Psoas muscle (tissue), 8 donors: ENCODE measurements around the gene CHMP1A. TPM values are rescaled to one million over a fixed set of nuclear protein-coding genes. Genes with fewer than 3 reads are reported as not detected.
"Not testable (repeated sequence)": the region's sequence is repeated elsewhere in the genome, so short reads cannot be mapped to it uniquely, and the experiment has no call there.

Experiments
- ATAC-seq, 4 donors: fragments of 200-7000 bp; cut with Tn5 transposase; one replicate each; pipeline ENCODE4 v1.9.1; 2020; ENCODE audit warnings: moderate library complexity in 3 of 4, mild to moderate bottlenecking in 2 of 4
- DNase-seq, 2 donors: peaks; one replicate each; pipeline ENCODE4 v3.0.0-alpha.2; 2020
- H3K27ac ChIP-seq: fragments of 200-600 bp; one replicate; pipeline ENCODE4 v1.8.0; 2022
- H3K27me3 ChIP-seq, 3 donors: fragments of 200-600 bp in 1 of 3; one replicate each; pipeline versions ENCODE4 v1.6.1 to v1.8.0; 2013 to 2022; ENCODE audit warnings: low read length in 2 of 3, mild to moderate bottlenecking in 2 of 3, moderate library complexity in 1 of 3; ENCODE audit not compliant: insufficient read depth in 3 of 3
- H3K36me3 ChIP-seq, 2 donors: fragments of 200-600 bp in 1 of 2; one replicate each; pipeline versions ENCODE4 v1.6.1 to v1.8.0; 2013 to 2022; ENCODE audit warnings: low read depth in 1 of 2, mild to moderate bottlenecking in 1 of 2, moderate library complexity in 1 of 2; ENCODE audit not compliant: insufficient read depth in 1 of 2
- H3K4me1 ChIP-seq: fragments of 200-600 bp; one replicate; pipeline ENCODE4 v1.8.0; 2022
- H3K4me3 ChIP-seq: fragments of 200-600 bp; one replicate; pipeline ENCODE4 v1.8.0; 2022; ENCODE audit warnings: mild to moderate bottlenecking
- H3K9me3 ChIP-seq: fragments of 200-600 bp; one replicate; pipeline ENCODE4 v1.8.0; 2022
- WGBS, 3 donors: extraction: QIAGEN DNeasy Blood & Tissue Kit; methylation state at CpG; one replicate each; pipeline versions ENCODE4 v1.1.6 to v1.1.7; 2013; 5-methylcytosine and 5-hydroxymethylcytosine counted together
- intact Hi-C, 2 donors: fragments of 100-400 bp; cut with DNase I; formaldehyde crosslinking; loops; one replicate each; pipeline versions ENCODE4 v1.11.0 to v1.14.2; 2022
- polyA plus RNA-seq, 3 donors: library from polyadenylated mRNA; stranded (reverse); fragments of 200-250 nt; gene quantifications; one replicate each; pipeline ENCODE4 v1.2.3, GENCODE V29; 2013
- total RNA-seq, 4 donors: library from RNA; stranded (reverse); fragmentation: NEBNext Ultra II Directional in 2 of 4; extraction: Animal tissue kit (Norgen Biotek cat#: 25700) in 2 of 4; gene quantifications; one replicate each; pipeline versions ENCODE4 v1.2.1 to v1.2.4, GENCODE V29; 2021 to 2023
- TF ChIP-seq, protein P1 (sequence below): fragments of 200-600 bp; IDR thresholded peaks from one replicate; pipeline ENCODE4 v1.8.0; 2022; ENCODE audit warnings: antibody characterized with exemption
- donor health status: healthy with polysubstance abuse.
- donor health status: DM: no; HTN: no; CAD: no; lungs with moderate emphysema.
- donor health status: Bipolar disorder and iron deficiency.
- donor health status: healthy.
- donor health status: DM: yes; HTN: yes; CAD: no.
- donor health status: DM: no; HTN: no; CAD: no.
- donor health status: DM: no; HTN: no; CAD: no.
- donor health status: DM: yes; HTN: yes; CAD: no.

Gene CHMP1A
- total and polyA plus RNA-seq, 7 donors, result 42.2 to 91.9 (median 49.9) TPM

DNA sequence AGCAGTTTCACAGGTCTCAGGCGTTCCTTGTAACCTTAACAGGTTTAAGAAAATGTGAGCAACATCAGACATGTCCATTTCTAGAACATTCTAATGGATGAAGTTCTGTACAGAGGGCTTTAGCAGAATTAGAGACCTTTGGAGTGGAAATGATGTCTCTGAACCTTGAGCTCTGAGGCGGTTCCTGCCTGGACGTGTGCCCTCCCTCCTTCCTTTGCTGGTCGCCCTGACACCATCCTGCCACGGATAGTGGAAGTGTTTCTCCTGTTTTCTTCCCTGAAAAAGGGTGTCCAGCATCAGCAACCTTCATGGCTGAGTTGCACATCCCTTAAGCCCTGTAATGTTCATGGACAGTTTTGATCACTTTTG, 11.3 kb upstream of the CHMP1A start:
- TF ChIP-seq, protein P1, sequence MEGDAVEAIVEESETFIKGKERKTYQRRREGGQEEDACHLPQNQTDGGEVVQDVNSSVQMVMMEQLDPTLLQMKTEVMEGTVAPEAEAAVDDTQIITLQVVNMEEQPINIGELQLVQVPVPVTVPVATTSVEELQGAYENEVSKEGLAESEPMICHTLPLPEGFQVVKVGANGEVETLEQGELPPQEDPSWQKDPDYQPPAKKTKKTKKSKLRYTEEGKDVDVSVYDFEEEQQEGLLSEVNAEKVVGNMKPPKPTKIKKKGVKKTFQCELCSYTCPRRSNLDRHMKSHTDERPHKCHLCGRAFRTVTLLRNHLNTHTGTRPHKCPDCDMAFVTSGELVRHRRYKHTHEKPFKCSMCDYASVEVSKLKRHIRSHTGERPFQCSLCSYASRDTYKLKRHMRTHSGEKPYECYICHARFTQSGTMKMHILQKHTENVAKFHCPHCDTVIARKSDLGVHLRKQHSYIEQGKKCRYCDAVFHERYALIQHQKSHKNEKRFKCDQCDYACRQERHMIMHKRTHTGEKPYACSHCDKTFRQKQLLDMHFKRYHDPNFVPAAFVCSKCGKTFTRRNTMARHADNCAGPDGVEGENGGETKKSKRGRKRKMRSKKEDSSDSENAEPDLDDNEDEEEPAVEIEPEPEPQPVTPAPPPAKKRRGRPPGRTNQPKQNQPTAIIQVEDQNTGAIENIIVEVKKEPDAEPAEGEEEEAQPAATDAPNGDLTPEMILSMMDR, result no peak
- H3K36me3 ChIP-seq, result no peaks in the 10 kb centered on the region
- no peaks in the 10 kb centered on the region for H3K27me3 ChIP-seq
- H3K4me3 ChIP-seq, result no peak overlapping the region
- H3K27ac ChIP-seq, result no peak overlapping the region
- H3K4me1 ChIP-seq, result no peaks in the 10 kb centered on the region
- DNase-seq, result no peak
- intact Hi-C loops, result no loop called here
- 62 to 71% (median 67%) methylated on average over 5 of the region's 5 CpGs for WGBS, 3 donors
- no peaks in the 10 kb centered on the region for H3K9me3 ChIP-seq
- ATAC-seq, result no peak

DNA sequence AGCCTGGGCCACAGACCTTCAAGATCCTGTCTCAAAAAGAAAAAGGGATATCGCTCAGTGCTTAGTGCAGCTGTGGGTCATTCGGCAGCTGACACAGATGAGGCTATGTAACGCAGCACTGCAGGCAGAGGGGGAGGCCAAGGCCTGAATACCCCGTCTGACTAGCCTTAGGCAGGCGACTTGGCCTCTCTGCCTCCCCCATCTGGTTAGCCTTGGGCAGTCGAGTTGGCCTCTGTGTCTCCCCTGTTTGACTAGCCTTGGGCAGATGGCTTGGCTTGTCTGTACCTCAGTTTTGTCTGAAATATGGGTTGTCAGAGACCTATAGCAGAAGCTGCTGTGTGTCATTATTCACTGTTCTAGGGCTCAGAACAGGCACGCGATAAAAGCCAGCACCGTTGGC, 10.1 kb upstream of the CHMP1A start:
- H3K36me3 ChIP-seq, result no peaks in the 10 kb centered on the region
- DNase-seq (no peak), ATAC-seq (no peak)
- WGBS, 3 donors, result 76 to 92% (median 80%) methylated on average over 8 to 9 of the region's 9 CpGs
- H3K27me3 ChIP-seq, result no peaks in the 10 kb centered on the region
- no peak overlapping the region for H3K4me3 ChIP-seq
- intact Hi-C loops, result no loop called here
- H3K27ac ChIP-seq, result no peak overlapping the region
- TF ChIP-seq, protein P1, result no peak
- no peaks in the 10 kb centered on the region for H3K4me1 ChIP-seq
- H3K9me3 ChIP-seq, result no peaks in the 10 kb centered on the region

DNA sequence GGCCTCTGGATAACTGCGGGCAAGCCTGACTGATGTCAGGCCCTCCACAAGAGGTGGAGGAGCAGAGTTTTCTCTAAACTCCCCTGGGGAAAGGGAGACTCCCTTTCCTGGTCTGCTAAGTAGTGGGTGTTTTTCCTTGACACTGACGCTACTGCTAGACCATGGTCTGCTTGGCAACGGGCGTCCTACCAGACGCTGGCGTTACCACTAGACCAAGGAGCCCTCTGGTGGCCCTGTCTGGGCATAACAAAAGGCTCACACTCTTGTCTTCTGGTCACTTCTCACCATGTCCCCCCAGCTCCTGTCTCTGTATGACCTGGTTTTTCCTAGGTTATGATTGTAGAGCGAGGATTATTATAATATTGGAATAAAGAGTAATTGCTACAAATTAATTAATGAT, 9.5 kb upstream of the CHMP1A start:
- H3K4me1 ChIP-seq, H3K27me3 ChIP-seq, H3K27ac ChIP-seq, H3K4me3 ChIP-seq, H3K36me3 ChIP-seq, DNase-seq, H3K9me3 ChIP-seq, intact Hi-C loops, ATAC-seq: not testable (repeated sequence)
- 34 to 55% (median 54%) methylated on average over 6 to 7 of the region's 7 CpGs for WGBS, 3 donors
- TF ChIP-seq, protein P1, result peak; percentile 29

DNA sequence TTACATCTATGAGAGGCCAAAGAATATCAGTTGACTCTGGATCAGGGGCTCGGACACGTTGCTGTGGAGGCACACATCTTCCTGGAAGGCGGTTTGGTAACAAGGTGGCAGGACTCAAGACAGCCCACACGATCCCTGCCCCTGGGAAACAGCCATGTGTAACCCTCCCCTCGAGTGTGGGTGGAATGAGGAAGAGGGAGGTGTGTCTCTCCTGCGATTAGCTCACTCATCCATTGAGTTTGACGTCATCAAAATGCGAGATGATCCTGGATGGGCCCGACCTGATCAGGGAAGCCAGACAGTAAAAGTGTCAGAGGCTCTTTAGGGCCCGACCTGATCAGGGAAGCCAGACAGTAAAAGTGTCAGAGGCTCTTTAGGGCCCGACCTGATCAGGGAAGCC, 6.7 kb upstream of the CHMP1A start:
- H3K27me3 ChIP-seq, ATAC-seq, intact Hi-C loops, H3K4me3 ChIP-seq, H3K9me3 ChIP-seq, H3K4me1 ChIP-seq, DNase-seq, H3K27ac ChIP-seq: not testable (repeated sequence)
- peaks cover 0 to 11% of the 10 kb centered on the region in 2 donors for H3K36me3 ChIP-seq
- WGBS, 3 donors, result 79 to 85% (median 79%) methylated on average over 10 of the region's 11 CpGs

DNA sequence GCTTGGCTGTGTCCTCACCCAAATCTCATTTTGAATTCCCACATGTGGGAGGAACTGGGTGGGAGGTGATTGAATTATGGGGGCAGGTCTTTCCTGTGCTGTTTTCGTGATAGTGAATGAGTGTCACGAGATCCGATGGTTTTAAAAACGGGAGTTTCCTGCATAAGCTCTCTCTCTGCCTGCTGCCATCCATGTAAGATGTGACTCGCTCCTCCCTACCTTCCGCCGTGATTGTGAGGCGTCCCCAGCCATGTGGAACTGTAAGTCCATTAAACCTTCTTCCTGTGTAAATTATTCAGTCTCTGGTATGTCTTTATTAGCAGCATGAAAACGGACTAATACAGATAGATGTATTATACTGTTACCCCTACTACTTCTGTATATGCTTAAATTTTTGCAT, 3.7 kb upstream of the CHMP1A start:
- ATAC-seq (no peak), DNase-seq (no peak)
- TF ChIP-seq, protein P1, result no peak
- Histone ChIP-seq H3K4me3 (no peak overlapping the region), H3K4me1 (peaks cover 16% of the 10 kb centered on the region), H3K27me3 (no peaks in the 10 kb centered on the region), H3K9me3 (no peaks in the 10 kb centered on the region), H3K27ac (no peak overlapping the region), H3K36me3 (peaks cover 0 to 11% of the 10 kb centered on the region in 2 donors)
- intact Hi-C loops, result no loop called here
- WGBS, 3 donors, result 90 to 93% (median 90%) methylated on average over 9 of the region's 9 CpGs
